ENCODE results near the gene CCDC74A.
"Not testable (repeated sequence)": the region's sequence is repeated elsewhere in the genome, so short reads cannot be mapped to it uniquely, and the experiment has no call there.

Gene CCDC74A

DNA sequence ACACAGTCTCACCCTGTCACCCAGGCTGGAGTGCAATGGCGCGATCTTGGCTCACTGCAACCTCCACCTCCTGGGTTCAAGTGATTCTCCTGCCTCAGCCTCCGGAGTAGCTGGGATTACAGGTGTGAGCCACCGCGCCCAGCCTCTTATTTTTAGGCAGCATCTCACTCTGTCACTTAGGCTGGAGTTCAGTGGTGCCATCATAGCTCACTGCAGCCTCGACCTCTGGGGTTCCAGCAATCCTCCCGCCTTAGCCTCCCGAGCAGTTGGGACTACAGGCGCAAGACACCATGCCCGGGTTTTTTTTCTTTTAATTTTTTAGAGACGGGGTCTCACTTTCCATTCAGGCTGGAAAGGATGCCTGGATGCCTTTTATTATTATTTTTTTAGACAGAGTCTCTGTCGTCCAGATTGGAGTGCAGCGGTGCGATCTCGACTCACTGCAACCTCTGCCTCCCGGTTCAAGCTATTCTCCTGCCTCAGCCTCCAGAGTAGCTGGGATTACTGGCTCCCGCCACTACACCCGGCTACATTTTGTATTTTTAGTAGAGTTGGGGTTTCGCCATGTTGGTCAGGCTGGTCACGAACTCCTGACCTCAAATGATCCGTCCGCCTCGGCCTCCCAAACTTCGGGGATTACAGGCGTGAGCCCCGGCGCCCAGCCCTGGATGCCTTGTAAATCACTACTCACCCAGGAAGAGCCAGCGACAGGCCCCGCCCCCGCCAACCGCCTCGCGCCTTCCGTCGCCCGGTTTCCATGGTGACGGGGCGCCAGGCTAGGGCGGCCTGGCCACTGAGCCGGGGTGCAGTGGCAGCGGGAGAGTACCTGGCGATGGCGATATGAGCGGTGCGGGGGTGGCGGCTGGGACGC, at the start of gene CCDC74A:
Gene CCDC74A, plus strand, starts transcription at position 758 of the 871 bp plus-strand sequence. Its CDS starts 83 bp downstream, at position 841.
- peak; percentile 77 for DNase-seq

DNA sequence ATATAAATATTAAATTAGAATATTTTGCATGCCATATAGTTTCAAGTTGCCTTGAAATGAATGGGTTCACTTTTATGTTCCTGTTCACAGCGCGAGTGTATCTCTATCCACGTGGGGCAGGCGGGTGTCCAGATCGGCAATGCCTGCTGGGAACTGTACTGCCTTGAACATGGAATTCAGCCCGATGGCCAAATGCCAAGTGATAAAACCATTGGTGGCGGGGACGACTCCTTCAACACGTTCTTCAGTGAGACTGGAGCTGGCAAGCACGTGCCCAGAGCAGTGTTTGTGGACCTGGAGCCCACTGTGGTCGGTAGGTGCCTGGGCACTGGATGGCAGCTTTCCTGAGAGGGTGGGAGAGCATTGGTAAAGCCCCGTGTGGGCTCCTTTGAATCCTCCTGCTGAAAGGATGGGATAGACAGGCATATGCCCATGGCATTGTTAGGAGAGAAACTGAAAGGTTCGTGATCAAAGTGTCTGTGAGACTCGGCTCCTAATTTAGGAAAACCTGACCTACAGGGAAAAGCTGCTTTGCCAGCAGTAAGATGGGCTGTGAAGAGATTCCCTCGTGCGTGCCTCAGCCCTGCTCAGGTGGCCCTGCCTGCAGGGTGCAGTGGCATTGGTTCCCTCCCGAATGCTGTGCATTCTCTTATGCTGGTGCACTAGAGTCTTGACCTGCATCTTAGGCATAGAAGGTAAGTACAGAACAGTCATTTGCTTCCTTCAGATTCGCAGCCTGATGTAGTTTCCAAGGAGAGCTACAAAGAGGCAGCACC, 49.4 kb upstream of the CCDC74A start:
- not testable (repeated sequence) for DNase-seq

DNA sequence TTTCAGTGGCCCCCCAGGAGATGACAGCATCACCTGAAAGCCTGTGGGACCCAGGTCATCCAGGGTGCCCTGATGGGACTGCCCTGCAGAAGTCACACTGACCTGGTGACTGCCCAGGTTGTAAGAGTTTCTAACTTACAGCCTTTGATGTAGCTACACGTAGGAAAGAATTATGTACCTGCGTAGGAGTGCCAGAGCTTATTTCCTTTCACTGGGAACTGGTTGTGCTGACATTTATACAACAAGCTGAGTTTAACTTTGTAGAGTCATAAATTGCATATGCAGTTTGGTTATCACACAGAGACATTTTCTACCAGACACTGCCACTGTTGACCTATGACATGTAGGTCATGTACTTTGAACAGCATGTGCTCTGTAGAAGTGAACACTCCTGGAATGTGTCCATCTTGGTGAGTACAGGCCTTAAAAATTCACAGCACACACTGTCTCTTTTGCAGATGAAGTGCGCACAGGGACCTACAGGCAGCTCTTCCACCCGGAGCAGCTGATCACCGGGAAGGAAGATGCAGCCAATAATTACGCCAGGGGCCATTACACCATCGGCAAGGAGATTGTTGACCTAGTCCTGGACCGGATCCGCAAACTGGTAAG, 48.7 kb upstream of the CCDC74A start:
- not testable (repeated sequence) for DNase-seq

DNA sequence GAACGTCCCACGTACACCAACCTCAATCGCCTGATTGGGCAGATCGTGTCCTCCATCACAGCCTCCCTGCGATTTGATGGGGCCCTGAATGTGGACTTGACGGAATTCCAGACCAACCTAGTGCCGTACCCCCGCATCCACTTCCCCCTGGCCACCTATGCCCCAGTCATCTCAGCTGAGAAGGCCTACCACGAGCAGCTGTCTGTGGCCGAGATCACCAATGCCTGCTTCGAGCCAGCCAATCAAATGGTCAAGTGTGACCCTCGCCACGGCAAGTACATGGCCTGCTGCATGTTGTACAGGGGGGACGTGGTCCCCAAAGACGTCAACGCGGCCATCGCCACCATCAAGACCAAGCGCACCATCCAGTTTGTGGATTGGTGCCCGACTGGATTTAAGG, 47.3 kb upstream of the CCDC74A start:
- DNase-seq = not testable (repeated sequence)

DNA sequence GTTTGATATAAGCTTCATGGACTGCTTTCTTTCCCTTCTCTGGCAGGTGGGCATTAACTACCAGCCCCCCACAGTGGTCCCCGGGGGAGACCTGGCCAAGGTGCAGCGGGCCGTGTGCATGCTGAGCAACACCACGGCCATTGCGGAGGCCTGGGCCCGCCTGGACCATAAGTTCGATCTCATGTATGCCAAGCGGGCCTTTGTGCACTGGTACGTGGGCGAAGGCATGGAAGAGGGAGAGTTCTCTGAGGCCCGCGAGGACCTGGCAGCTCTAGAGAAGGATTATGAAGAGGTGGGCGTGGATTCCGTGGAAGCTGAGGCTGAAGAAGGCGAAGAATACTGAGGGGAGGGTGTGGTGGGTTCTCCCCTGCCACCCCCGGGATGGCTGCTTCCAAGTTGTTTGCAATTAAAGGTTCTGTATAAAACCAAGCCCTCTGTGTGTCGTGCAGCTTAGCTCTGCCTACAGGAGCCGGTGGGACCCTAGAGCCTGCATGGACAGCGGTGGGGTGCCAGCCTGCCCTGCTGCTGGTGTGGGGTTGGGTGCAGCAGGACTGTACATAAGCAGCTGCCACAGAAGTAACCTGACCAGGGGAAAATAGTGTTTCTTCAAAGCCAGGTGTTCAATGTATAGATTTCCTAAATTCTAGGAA, 45.1 kb upstream of the CCDC74A start:
- DNase-seq = not testable (repeated sequence)

DNA sequence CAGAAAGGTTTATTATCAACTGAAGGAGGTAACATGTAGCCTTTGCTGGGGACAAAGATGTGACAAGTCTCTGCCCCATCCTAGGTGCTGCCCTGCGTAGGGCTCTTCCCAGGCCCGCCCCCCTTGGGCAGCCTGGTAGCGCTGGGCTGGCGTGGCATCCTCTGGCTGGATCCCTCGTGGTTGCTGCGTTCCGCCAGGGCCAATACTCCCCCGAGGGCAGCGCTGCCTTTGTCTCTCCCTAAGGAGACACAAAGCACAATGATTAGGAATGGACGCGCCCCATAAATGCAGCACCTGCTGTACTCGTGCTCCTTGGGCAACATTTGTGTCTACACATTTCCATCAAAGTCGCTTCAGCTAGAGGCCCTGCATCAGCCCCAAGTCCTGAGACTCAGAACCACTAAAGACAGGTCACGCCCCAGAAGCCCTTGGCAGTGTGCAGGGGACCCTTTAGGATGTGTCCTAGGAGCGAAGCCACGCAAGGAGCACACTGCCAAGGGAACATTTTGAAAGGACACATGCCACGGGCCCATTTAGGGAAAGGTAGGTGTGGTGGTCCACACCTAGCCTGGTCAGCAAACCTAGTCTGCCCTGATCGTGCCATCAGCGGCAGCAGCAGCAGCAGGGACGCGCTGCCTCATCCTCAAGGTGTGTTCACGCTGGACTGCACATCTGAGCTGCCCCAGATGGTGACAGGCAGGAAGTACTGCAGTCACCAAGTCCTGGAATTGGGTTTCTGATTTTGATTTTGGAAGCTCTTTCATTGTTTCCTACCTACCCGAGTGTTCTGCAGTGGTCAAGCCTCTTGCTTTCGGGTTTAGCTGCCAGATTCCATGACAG, 43.5 kb upstream of the CCDC74A start:
- DNase-seq = not testable (repeated sequence)

DNA sequence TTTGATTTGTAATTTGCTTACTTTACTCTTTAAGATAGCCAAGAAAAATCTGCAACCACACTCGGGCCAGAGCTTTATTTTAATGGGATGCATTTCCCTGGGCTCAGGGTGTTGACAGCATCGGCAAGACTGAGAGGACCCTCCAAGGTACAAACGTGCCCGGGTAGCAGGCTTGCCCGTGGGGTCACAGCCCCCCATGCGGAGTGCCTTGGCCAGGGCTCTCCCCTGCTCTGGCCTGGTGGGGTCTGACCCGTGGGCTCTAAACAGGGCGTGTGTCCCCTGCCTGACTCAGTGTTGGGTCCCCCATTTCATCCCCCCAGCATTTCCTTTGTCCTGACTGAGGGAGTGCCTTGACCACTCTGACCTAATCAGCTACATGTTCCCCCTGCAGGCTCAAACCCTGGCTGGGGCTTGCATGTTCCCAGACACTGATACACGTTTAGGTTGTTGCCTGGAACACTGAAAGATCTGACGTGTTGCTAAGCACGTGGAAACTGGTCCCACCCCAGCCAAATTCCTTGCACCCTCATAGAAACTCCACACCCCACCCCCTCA, 42.7 kb upstream of the CCDC74A start:
- DNase-seq = not testable (repeated sequence)

DNA sequence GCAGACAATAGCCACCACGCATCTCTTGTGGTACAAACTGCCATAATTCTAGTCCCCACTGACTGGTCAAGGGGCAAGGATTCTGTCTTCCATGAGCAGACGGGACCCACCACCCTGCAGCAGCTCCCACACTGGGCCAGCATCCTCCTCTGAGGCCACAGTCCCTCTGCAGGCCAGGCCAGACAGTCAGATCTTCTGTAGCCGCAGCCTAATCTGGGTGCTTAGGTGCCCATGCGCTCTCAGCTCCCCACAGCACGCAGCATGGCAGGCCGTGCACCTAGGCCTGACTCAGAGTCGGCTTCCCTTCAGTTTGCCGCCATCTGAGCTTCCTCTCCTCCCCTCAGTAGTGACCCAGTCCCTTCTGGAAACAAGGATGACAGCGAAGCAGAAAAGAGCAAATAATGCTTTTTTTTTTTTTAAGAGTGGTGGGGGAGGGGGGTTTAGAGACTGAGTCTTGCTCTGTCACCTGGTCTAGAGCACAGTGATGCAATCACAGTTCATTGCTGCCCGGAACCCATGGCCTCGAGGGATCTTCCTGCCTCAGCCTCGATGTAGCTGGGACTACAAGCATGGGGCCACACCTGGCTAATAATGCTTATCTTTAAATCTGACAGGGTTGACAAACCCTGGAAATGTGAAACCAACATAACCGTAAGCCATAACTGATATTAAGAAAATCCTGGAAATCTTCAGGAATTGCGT, 41.3 kb upstream of the CCDC74A start:
- DNase-seq = not testable (repeated sequence)

DNA sequence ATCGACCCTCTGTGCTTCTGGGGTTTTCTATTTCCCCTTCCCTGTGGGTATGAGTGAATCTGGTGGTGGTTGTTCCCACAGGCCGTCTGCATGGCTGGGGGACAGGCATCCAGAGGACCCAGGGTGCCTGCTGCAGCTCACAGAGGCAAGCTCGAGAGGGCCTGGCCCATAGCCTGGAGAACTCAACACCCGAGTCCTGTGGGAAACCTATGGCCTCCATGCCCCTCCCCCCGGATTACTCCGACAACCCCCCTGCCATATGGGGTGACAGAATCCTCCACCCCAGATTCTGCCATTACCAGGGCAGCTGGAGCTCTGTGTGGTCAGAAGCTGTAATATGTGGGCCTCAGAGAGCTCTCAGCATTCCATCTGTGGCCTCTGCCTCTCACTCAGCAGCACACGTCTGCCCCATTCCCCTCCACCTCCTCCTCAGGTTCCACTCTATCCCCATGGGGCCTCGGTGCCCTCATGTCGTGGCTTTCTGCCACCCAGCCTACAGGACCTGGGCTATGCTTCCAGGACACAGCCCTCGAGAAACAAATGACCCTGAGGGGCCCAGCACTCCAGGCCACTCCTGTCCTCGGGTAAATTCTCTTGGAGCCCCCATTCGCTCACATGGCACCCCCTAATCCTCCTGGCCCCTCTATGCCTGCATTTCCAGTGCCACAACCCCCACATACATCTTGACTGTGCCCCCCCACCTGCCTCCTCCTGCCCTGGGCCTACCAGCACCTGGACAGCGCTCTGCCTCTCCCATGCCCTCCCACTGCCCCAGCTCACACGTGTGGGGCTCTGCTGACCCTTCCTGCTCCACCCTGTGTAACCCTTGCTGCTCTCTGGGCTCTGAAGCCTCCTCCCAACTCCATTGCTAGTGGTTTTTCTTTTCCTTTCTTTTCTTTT, 39.1 kb upstream of the CCDC74A start:
- no peak for DNase-seq

DNA sequence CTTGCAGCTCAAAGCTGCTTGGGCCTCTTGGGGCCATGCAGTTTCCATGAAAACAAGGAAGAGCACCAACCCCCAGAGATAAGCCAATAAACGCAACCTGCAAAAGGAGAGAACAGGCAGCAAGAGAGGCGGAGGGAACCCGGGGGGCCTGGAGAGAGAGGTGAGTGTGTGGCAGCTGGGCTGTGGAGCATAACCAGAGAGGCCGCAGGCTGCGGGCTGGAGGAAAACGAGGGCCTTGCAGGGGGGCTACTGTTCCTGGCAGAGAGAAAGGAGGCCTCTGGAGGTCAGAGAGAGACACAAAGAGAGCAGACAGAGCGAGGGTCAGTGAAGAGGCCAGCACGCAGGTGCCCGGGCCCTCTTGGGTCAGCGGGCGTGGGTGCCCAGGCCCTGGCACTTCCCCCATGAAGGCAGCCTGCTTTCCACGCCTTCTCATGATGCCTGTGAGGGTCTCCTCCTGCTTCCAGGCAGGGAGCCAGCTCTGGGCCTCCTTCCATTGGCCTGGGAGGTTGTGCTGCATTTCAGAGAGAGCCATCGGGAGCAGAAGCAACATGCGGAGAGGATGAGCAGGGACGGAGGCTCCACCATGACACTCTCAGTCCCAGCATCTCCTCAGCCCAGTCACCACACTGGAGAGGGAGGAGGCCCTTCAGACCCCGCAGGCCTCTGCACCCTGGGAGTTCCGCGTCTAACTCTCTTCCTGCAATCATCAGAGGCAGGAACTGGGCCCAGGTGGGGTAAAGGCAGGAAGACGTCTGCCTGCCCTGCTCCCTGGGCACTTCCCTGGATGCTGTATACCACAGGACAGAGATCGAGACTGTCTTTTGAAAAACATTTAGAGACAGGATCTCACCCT, 36.8 kb upstream of the CCDC74A start:
- DNase-seq = not testable (repeated sequence)

DNA sequence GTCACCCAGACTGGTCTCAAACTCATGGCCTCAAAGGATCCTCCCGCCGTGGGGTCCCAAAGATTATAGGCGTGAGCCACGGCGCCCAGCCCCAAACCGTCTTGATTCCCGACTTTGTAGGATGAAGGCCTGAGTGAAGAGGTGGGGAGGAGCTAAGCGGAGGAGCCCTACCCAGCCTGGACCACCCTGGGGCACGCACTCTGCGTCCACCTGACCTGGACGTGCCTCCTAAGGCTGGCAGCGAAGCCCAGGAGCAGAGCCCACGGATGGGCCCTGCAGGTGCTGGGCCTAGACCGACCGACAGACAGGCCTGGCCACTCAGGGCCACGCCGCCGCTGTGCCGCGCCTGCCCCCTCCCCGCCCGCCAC, 36.2 kb upstream of the CCDC74A start:
- DNase-seq = not testable (repeated sequence)

DNA sequence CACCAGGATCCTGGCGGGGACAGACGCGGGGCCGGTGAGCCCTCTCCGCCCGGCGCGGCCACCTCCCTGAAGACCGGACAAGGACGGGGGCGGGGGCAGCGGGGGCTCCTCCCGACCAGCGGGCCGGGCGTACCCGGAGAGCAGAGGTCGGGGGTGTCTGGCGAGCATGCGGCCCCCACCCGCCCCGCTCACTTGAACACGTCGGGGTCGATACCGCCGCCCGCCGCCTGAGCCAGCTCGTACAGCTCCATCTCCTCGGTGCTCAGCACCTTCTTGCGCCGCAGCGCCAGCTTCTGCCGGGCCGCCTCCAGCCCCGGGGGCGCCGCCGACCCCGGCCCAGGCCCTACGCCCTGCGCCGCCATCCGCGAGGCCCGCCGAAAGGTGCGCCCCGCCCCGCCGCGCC, 35.7 kb upstream of the CCDC74A start, which contains the start of gene MZT2A:
Gene MZT2A, minus strand, starts transcription at position 383 of the 403 bp plus-strand sequence. Its CDS starts 21 bp downstream, at position 362.
- DNase-seq = not testable (repeated sequence)

DNA sequence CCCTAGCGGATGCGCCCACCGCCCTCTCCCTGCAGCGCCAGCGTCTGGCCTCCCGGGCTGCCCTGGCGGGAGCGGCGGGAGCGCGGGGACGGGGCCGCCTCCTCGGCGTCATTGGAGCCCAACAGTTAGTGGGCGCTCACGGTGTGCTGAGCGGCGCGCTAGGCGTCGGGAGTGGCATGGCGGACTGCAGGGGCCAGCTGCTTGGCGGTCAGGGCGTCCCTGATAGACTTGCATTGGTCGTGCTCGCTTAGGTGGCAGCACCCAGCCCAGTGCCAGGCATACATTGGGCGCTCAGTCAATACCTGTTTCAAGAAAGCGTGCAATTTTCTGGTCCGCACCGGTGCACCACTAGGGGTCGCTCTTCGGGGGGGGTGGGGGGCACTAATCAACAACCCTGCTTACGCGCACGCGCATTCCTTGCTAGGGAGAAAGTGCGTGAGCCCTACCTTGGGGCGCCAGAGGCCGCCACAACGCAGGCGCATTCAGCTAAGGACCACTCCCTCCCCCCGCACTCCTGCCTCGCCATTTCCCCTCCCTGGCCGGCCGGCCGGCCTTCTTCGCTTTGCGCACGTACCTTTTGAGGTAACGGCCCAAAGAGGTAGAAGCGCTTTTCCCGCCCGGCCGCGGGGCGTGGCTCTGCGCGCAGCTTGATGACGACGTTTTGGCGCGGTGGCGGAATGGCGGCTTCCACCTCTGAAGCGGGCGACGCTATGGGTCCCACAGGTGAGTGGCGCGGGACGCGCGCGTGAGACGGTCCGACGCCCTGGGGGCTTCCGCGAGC, 35.1 kb upstream of the CCDC74A start:
- peak; percentile 93 for DNase-seq

DNA sequence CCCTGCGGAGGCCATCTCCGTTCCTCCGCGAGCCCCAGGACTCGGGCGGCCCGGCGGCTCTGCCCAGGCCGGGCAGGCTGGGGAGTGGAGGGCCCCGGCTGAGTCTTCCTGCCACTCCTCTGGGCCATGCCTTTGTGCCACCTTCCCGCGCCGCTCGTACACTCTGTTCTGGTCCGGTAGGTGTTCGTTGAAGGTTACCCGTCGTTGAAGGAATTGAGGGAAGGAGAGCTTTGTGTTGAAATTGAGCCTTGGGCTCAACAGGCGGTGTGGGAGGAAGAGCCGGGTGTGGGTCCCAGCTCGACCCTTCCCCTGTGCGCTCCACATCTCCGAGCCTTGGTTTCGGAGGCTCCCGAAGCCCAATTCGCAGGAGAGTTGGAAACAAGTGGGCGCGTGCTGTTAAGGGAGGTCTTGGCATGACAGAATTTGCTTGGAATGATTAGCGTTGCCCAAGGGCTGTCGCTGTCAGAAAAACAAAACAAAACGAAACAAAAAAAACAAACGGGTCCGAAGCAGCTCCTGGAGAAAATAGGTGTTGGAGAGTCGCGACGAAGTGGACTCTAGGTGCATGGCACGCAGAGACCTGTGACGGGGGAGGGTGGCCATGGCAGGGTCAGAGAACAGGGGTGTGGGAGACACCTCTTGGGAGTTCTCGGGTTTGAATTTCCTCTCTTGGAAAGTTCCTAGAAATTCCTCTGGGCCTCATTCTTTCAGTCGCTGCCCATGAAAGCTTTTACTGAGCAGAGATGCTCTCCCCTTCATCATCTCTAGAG, 34.3 kb upstream of the CCDC74A start:
- no peak for DNase-seq

DNA sequence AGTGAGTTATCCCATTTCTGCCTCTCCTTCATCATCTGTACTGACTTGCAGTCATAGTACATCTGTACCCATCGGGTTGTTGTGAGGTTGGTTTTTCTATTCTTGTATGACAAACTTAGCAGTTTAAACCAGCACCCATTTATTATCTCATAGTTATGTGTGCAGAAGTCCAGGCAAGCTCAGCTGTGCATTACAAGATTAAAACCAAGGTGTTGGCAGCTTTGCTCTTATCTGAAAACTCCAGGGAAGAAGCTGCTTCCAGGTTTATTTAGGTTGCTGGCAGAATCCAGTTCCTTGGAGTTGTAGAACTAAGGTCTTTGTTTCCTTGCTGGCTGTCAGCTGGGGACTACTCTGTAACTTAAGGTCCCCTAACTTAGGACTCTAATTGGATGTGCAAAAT, 32.2 kb upstream of the CCDC74A start:
- not testable (repeated sequence) for DNase-seq

DNA sequence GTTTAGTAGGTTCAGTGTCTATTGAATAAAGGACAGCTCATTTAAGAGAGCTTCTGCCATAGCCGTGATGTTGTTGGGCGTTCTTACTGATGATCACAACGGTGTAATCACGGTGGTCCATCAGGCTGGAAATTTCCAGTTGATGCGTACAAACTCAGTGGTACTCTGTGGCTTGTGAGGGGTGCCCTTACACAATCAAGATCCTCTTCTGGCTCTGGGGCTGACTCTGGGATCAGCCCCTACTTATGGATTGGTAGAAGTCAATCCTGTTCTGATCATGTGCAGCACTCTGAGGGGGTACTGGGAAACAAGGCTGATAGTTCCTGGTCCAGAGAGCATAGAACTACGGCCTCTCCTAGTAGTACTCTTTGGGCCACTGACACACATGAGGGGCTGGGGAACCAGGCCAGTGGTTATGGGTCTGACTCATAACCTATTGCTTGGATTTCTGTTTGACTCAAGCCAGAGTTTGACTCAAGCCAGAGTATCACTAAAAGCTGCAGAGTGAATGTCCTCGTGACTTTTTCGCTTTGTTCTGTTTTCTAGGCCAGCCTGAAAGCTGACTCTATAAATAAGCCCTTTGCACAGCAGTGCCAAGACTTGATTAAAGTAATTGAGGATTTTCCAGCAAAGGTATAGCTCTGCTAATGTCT, 29.2 kb upstream of the CCDC74A start:
- peak; percentile 9 for DNase-seq

DNA sequence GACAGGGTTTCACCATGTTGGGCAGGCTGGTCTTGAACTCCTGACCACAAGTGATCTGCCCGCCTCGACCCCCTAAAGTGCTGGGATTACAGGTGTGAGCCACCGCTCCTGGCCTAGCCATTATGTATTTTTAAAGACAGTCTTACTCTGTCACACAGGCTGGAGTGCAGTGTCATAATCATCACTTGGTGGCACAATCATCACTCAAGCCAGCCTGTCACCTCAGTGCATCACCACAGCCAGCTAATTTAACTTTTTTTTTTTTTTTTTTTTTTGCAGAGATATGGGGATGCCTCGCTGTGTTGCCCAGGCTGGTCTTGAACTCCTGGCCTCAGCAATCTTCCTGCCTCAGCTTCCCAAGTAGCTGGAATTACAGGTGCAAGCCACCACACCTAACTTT, 24.1 kb upstream of the CCDC74A start:
- not testable (repeated sequence) for DNase-seq

All from MV-4-11 (cell line).